Liver (tissue), 9 donors: ENCODE measurements around the gene EBF4. TPM values are rescaled to one million over a fixed set of nuclear protein-coding genes. Genes with fewer than 3 reads are reported as not detected.

Experiments used
- DNase-seq: peaks from one replicate; pipeline ENCODE4 v3.0.0-alpha.2; 2017; ENCODE audit warnings: low spot score
- H3K27ac ChIP-seq, 2 donors: one replicate each; pipeline ENCODE4 v1.7.0; 2013; ENCODE audit warnings: inconsistent platforms in 2 of 2, low read length in 2 of 2, control low read depth in 1 of 2, low read depth in 1 of 2, mild to moderate bottlenecking in 1 of 2
- H3K27me3 ChIP-seq, 4 donors: one replicate each; pipeline versions ENCODE4 v1.6.1 to v1.7.0; 2013; ENCODE audit warnings: low read length in 3 of 4, inconsistent platforms in 1 of 4, mild to moderate bottlenecking in 1 of 4, moderate library complexity in 1 of 4; ENCODE audit not compliant: control insufficient read depth in 4 of 4, insufficient read depth in 4 of 4
- H3K36me3 ChIP-seq, 4 donors: one replicate each; pipeline versions ENCODE4 v1.6.1 to v1.7.0; 2013; ENCODE audit warnings: low read length in 3 of 4, mild to moderate bottlenecking in 3 of 4, low read depth in 1 of 4, moderate library complexity in 1 of 4; ENCODE audit not compliant: control insufficient read depth in 4 of 4, insufficient read depth in 3 of 4
- H3K4me1 ChIP-seq, 4 donors: one replicate each; pipeline versions ENCODE4 v1.6.1 to v1.7.0; 2013; ENCODE audit warnings: low read length in 3 of 4, mild to moderate bottlenecking in 3 of 4, moderate library complexity in 1 of 4; ENCODE audit not compliant: control insufficient read depth in 4 of 4, insufficient read depth in 4 of 4
- H3K4me3 ChIP-seq, 3 donors: one replicate each; pipeline versions ENCODE4 v1.6.1 to v1.7.0; 2013; ENCODE audit warnings: low read length in 3 of 3, control low read depth in 1 of 3, low read depth in 1 of 3, mild to moderate bottlenecking in 1 of 3
- H3K9ac ChIP-seq, 2 donors: one replicate each; pipeline ENCODE4 v1.7.0; 2013; ENCODE audit warnings: low read length in 2 of 2, mild to moderate bottlenecking in 2 of 2, moderate library complexity in 2 of 2, control low read depth in 1 of 2, low read depth in 1 of 2
- H3K9me3 ChIP-seq, 4 donors: one replicate each; pipeline versions ENCODE4 v1.6.1 to v1.7.0; 2013; ENCODE audit warnings: low read length in 3 of 4; ENCODE audit not compliant: control insufficient read depth in 4 of 4
- ATF3 ChIP-seq: IDR thresholded peaks from 2 replicates; pipeline ENCODE4 v1.6.1; 2016; ENCODE audit warnings: antibody characterized with exemption
- CTCF ChIP-seq: fragments of 150-350 bp; IDR thresholded peaks from 2 replicates; pipeline ENCODE4 v1.5.1; 2017; ENCODE audit warnings: improper control_type of control experiment, low read depth, low read length; ENCODE audit not compliant: missing input control
- EGR1 ChIP-seq, 2 donors: IDR thresholded peaks; 2 replicates each; pipeline ENCODE4 v1.6.1; 2016 to 2018; ENCODE audit warnings: antibody characterized with exemption in 2 of 2, low read depth in 2 of 2
- FOXA1 ChIP-seq: IDR thresholded peaks from 2 replicates; pipeline ENCODE4 v1.6.1; 2016; ENCODE audit warnings: antibody characterized with exemption
- FOXA2 ChIP-seq: IDR thresholded peaks from 2 replicates; pipeline ENCODE4 v1.6.1; 2016; ENCODE audit warnings: antibody characterized with exemption
- GABPA ChIP-seq, 2 donors: IDR thresholded peaks in 1 of 2; conservative IDR thresholded peaks in 1 of 2; 2 replicates each; pipeline ENCODE4 v1.6.1; 2016; ENCODE audit warnings: antibody characterized with exemption in 2 of 2, mild to moderate bottlenecking in 1 of 2, moderate library complexity in 1 of 2
- HNF4G ChIP-seq: IDR thresholded peaks from 2 replicates; pipeline ENCODE4 v1.6.1; 2016; ENCODE audit warnings: antibody characterized with exemption
- JUND ChIP-seq, 2 donors: IDR thresholded peaks; 2 replicates each; pipeline ENCODE4 v1.6.1; 2016; ENCODE audit warnings: antibody characterized with exemption in 2 of 2
- MAX ChIP-seq: IDR thresholded peaks from 2 replicates; pipeline ENCODE4 v1.6.1; 2016; ENCODE audit warnings: antibody characterized with exemption
- NR2F2 ChIP-seq: IDR thresholded peaks from 2 replicates; pipeline ENCODE4 v1.6.1; 2016; ENCODE audit warnings: antibody characterized with exemption
- RAD21 ChIP-seq, 2 donors: IDR thresholded peaks; 2 replicates each; pipeline ENCODE4 v1.6.1; 2016; ENCODE audit warnings: antibody characterized with exemption in 2 of 2, mild to moderate bottlenecking in 2 of 2
- REST ChIP-seq: IDR thresholded peaks from 2 replicates; pipeline ENCODE4 v1.6.1; 2016; ENCODE audit warnings: antibody characterized with exemption, mild to moderate bottlenecking
- RXRA ChIP-seq, 2 donors: IDR thresholded peaks; 2 replicates each; pipeline ENCODE4 v1.6.1; 2017 to 2018; ENCODE audit warnings: antibody characterized with exemption in 2 of 2, mild to moderate bottlenecking in 1 of 2
- SP1 ChIP-seq: IDR thresholded peaks from 2 replicates; pipeline ENCODE4 v1.6.1; 2018; ENCODE audit warnings: antibody characterized with exemption, mild to moderate bottlenecking
- TAF1 ChIP-seq: conservative IDR thresholded peaks from 2 replicates; pipeline ENCODE4 v1.6.1; 2016; ENCODE audit warnings: antibody characterized with exemption, mild to moderate bottlenecking
- YY1 ChIP-seq: IDR thresholded peaks from 2 replicates; pipeline ENCODE4 v1.6.1; 2016; ENCODE audit warnings: antibody characterized with exemption, mild to moderate bottlenecking
- ZBTB33 ChIP-seq: IDR thresholded peaks from 2 replicates; pipeline ENCODE4 v1.6.1; 2016; ENCODE audit warnings: antibody characterized with exemption
- WGBS: extraction: QIAGEN DNeasy Blood & Tissue Kit; methylation state at CpG from one replicate; pipeline ENCODE4 v1.1.7; 2013; 5-methylcytosine and 5-hydroxymethylcytosine counted together
- polyA plus RNA-seq, 2 donors: library from polyadenylated mRNA; stranded (reverse) in 1 of 2; unstranded in 1 of 2; fragments of 200-250 nt in 1 of 2; fragments of >200 nt in 1 of 2; fragmentation: Nextera tagmentation in 1 of 2; extraction: Ambion mirVana in 1 of 2; gene quantifications; one replicate each; pipeline versions ENCODE4 v1.2.1 to v1.2.3, GENCODE V29; 2013 to 2015
- total RNA-seq, 2 donors: library from RNA; depleted of rRNA; stranded (reverse); fragments of >200 nt; gene quantifications; one replicate each; pipeline ENCODE4 v1.2.3, GENCODE V29; 2014
- donor health status: healthy.
- donor health status: healthy.
- donor health status: healthy.
- donor health status: healthy.
- donor health status: healthy.

The EBF4 gene
- total and polyA plus RNA-seq, 4 donors, result 2.3 to 4.0 (median 2.9) TPM

- 49% methylated on average over 3 of the region's 3 CpGs for WGBS
- Histone ChIP-seq H3K9me3 (no peaks in the 10 kb centered on the region), H3K9ac (no peak overlapping the region), H3K27me3 (peaks cover 0 to 2% (median 0%) of the 10 kb centered on the region in 4 donors), H3K4me1 (no peaks in the 10 kb centered on the region), H3K27ac (no peak overlapping the region), H3K4me3 (no peak overlapping the region), H3K36me3 (no peaks in the 10 kb centered on the region)
- TF ChIP-seq RAD21 (IDR thresholded peaks at IDR 0.05), result no peak
- no peak for TF ChIP-seq SP1
- no peak for TF ChIP-seq FOXA1
- TF ChIP-seq FOXA2, result no peak
- no peak for TF ChIP-seq YY1
- TF ChIP-seq GABPA (IDR thresholded peaks at IDR 0.05 in 1 of 2, conservative IDR thresholded peaks at IDR 0.05 in 1 of 2), result no peak
- no peak for TF ChIP-seq JUND (IDR thresholded peaks at IDR 0.05)
- TF ChIP-seq CTCF, result no peak
- TF ChIP-seq ATF3, result no peak
- TF ChIP-seq NR2F2, result no peak
- TF ChIP-seq RXRA (IDR thresholded peaks at IDR 0.05), result no peak
- no peak for TF ChIP-seq REST
- TF ChIP-seq MAX, result no peak
- TF ChIP-seq HNF4G, result no peak
- TF ChIP-seq TAF1, result no peak
- no peak for TF ChIP-seq ZBTB33
- DNase-seq, result no peak
These were observed 48.9 kb downstream of the EBF4 start for GRCh38 chr20:2741463-2741862.

GRCh38 chr20:2741881-2742280 is 49.3 kb downstream of the EBF4 start:
- Histone ChIP-seq H3K9me3 (no peaks in the 10 kb centered on the region), H3K4me3 (no peak overlapping the region), H3K36me3 (no peaks in the 10 kb centered on the region), H3K9ac (no peak overlapping the region), H3K27me3 (peaks cover 0 to 2% (median 0%) of the 10 kb centered on the region in 4 donors), H3K27ac (no peak overlapping the region), H3K4me1 (no peaks in the 10 kb centered on the region)
- DNase-seq, result no peak
- 74% methylated on average over 7 of the region's 7 CpGs for WGBS
- TF ChIP-seq SP1, result no peak
- no peak for TF ChIP-seq ZBTB33
- no peak for TF ChIP-seq GABPA (IDR thresholded peaks at IDR 0.05 in 1 of 2, conservative IDR thresholded peaks at IDR 0.05 in 1 of 2)
- TF ChIP-seq RXRA (IDR thresholded peaks at IDR 0.05), result no peak
- no peak for TF ChIP-seq ATF3
- no peak for TF ChIP-seq FOXA2
- TF ChIP-seq JUND (IDR thresholded peaks at IDR 0.05), result no peak
- no peak for TF ChIP-seq NR2F2
- no peak for TF ChIP-seq CTCF
- TF ChIP-seq RAD21 (IDR thresholded peaks at IDR 0.05), result no peak
- TF ChIP-seq HNF4G, result no peak
- no peak for TF ChIP-seq EGR1 (IDR thresholded peaks at IDR 0.05; ENCODE audit: low read depth in 2 of 2)
- TF ChIP-seq MAX, result no peak
- TF ChIP-seq YY1, result no peak
- no peak for TF ChIP-seq FOXA1
